Prostate gland (tissue), 2 donors: Measurements from ENCODE around the gene MAN2B1. TPM values are rescaled to one million over a fixed set of nuclear protein-coding genes. Genes with fewer than 3 reads are reported as not detected.

Experiments
- DNase-seq: peaks from one replicate; pipeline ENCODE4 v3.0.0-alpha.2; 2019; ENCODE audit warnings: low spot score
- H3K27ac ChIP-seq, 2 donors: fragments of 200-600 bp; sonication (generic); 2 replicates each; pipeline ENCODE4 v1.5.1; 2017 to 2019
- H3K27me3 ChIP-seq: fragments of 200-600 bp; sonication (generic); replicated peaks from 2 replicates; pipeline ENCODE4 v1.5.1; 2019; ENCODE audit not compliant: insufficient read depth
- H3K36me3 ChIP-seq, 2 donors: fragments of 200-600 bp; sonication (generic); 1 replicate in 1 of 2; 2 replicates in 1 of 2; pipeline versions ENCODE4 v1.5.1 to v1.8.1; 2017 to 2019
- H3K4me1 ChIP-seq: fragments of 200-600 bp; sonication (generic); replicated peaks from 2 replicates; pipeline ENCODE4 v1.5.1; 2019
- H3K4me3 ChIP-seq, 2 donors: fragments of 200-600 bp; sonication (generic); 2 replicates each; pipeline ENCODE4 v1.5.1; 2017 to 2019
- H3K9me3 ChIP-seq: fragments of 200-600 bp; sonication (generic); 2 replicates; pipeline ENCODE4 v1.5.1; 2017
- CTCF ChIP-seq, 4 experiments: fragments of 200-600 bp in 2 of 4; fragments of 450-650 bp in 2 of 4; sonication (generic) in 2 of 4; IDR thresholded peaks; 1 replicate in 3 of 4; 2 replicates in 1 of 4; pipeline ENCODE4 v1.5.1; 2016 to 2019; ENCODE audit warnings: antibody characterized with exemption in 4 of 4, mild to moderate bottlenecking in 2 of 4, moderate library complexity in 2 of 4
- POLR2A ChIP-seq: fragments of 450-650 bp; IDR thresholded peaks from one replicate; pipeline ENCODE4 v1.6.1; 2016; ENCODE audit warnings: antibody characterized with exemption, mild to moderate bottlenecking
- POLR2AphosphoS5 ChIP-seq: sonication (generic); formaldehyde crosslinking; IDR thresholded peaks from one replicate; pipeline ENCODE4 v1.6.1; 2017; ENCODE audit warnings: antibody characterized with exemption
- WGBS: methylation state at CpG from one replicate; pipeline ENCODE4 v1.1.5; 2018; 5-methylcytosine and 5-hydroxymethylcytosine counted together
- intact Hi-C: fragments of 100-400 bp; cut with DNase I; formaldehyde crosslinking; loops from one replicate; pipeline ENCODE4 v1.14.2; 2022
- total RNA-seq, 2 donors: library from RNA; depleted of rRNA; stranded (reverse); fragments of >200 nt; gene quantifications; one replicate each; pipeline ENCODE4 v1.1.0, GENCODE V29; 2016

MAN2B1 gene
- total RNA-seq, 2 donors from 2014 or later, result 60.2 to 91.9 TPM

GRCh38 chr19:12660980-12661379, 5.6 kb downstream of the MAN2B1 start:
- Histone ChIP-seq H3K36me3 (no peaks in the 10 kb centered on the region), H3K4me1 (no peaks in the 10 kb centered on the region), H3K27me3 (no peaks in the 10 kb centered on the region), H3K4me3 (no peak overlapping the region), H3K27ac (no peak overlapping the region), H3K9me3 (no peaks in the 10 kb centered on the region)
- no peak for DNase-seq
- intact Hi-C loops, result no loop called here
- no peak for TF ChIP-seq POLR2A
- TF ChIP-seq CTCF (IDR thresholded peaks at IDR 0.05), result no peak
- TF ChIP-seq POLR2AphosphoS5, result no peak
- WGBS, result 93% methylated on average over 12 of the region's 12 CpGs

DNA sequence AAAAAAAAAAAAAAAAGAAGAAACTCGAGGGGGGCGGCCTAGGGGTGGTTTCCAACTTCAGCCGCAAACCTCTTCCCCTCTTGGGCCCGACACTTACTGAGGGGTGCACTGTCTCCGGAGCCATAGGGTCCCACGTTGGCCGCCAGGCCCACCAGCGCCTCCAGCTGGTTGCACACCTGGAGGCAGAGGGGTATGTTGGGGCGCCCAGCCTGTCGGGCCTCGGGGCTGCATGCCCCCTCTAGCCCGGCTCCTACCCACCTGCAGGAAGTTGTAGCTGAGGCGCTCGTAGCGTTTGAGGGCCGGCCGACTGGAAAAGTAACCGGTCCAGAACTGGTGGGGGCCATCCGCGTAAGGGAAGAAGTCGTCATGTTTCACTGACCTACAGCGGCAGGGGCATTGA, 8.6 kb downstream of the MAN2B1 start:
- DNase-seq, result no peak
- no peaks in the 10 kb centered on the region for H3K36me3 ChIP-seq

GRCh38 chr19:12656899-12657571, 9.5 kb downstream of the MAN2B1 start:
- 73% methylated on average over 50 of the region's 50 CpGs for WGBS
- H3K27ac ChIP-seq, result no peak overlapping the region
- H3K27me3 ChIP-seq, result no peaks in the 10 kb centered on the region
- no peaks in the 10 kb centered on the region for H3K4me1 ChIP-seq
- no peak for DNase-seq
- no peaks in the 10 kb centered on the region for H3K36me3 ChIP-seq
- no peak for TF ChIP-seq POLR2AphosphoS5
- no peak for TF ChIP-seq POLR2A
- no peak for TF ChIP-seq CTCF (IDR thresholded peaks at IDR 0.05)
- H3K9me3 ChIP-seq, result no peaks in the 10 kb centered on the region
- H3K4me3 ChIP-seq, result no peak overlapping the region
- intact Hi-C loops, result no loop called here

More for the DNA sequence above, 8.6 kb downstream of the MAN2B1 start:
- H3K27ac ChIP-seq, result no peak overlapping the region
- no peak overlapping the region for H3K4me3 ChIP-seq
- intact Hi-C loops, result no loop called here
- no peaks in the 10 kb centered on the region for H3K9me3 ChIP-seq
- no peaks in the 10 kb centered on the region for H3K4me1 ChIP-seq
- TF ChIP-seq CTCF (IDR thresholded peaks at IDR 0.05), result no peak
- TF ChIP-seq POLR2AphosphoS5, result no peak
- no peak for TF ChIP-seq POLR2A
- H3K27me3 ChIP-seq, result no peaks in the 10 kb centered on the region
- 91% methylated on average over 21 of the region's 22 CpGs for WGBS

DNA sequence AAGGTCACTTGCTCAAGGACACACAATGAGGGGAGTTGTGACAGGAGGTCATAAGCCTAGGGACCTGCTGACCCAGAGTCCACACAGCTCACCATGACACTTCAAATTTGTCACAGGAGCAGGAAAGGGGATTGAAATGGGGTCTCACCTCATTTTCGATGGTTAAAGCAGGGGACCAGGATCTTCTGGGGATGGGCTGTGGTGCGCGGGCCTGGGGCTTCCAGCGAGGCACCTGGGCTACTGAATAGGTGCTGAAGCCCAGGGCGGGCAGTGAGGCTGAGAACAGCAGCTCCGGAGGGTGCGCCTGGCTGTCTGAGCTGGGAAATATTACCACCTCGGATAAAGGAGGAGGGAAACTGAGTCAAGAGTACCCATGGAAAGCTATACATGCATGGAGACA, 11.0 kb downstream of the MAN2B1 start:
- no peak for DNase-seq
- Histone ChIP-seq H3K27me3 (no peaks in the 10 kb centered on the region), H3K9me3 (no peaks in the 10 kb centered on the region), H3K4me3 (no peak overlapping the region), H3K4me1 (no peaks in the 10 kb centered on the region), H3K36me3 (no peaks in the 10 kb centered on the region), H3K27ac (no peak overlapping the region)
- WGBS, result 95% methylated on average over 8 of the region's 8 CpGs
- intact Hi-C loops, result no loop called here
- TF ChIP-seq CTCF (IDR thresholded peaks at IDR 0.05), result no peak
- no peak for TF ChIP-seq POLR2AphosphoS5
- no peak for TF ChIP-seq POLR2A

- DNase-seq, result no peak
- TF ChIP-seq CTCF (IDR thresholded peaks at IDR 0.05), result no peak
- no peak for TF ChIP-seq POLR2AphosphoS5
- TF ChIP-seq POLR2A, result no peak
- no peaks in the 10 kb centered on the region for H3K27me3 ChIP-seq
- intact Hi-C loops, result no loop called here
- 93% methylated on average over 6 of the region's 6 CpGs for WGBS
- no peaks in the 10 kb centered on the region for H3K9me3 ChIP-seq
- no peaks in the 10 kb centered on the region for H3K36me3 ChIP-seq
- H3K4me3 ChIP-seq, result no peak overlapping the region
- no peak overlapping the region for H3K27ac ChIP-seq
- H3K4me1 ChIP-seq, result peaks cover 5% of the 10 kb centered on the region
Observed at GRCh38 chr19:12652219-12652618, 14.3 kb downstream of the MAN2B1 start.
